RWPE2 (cell line): Measurements from ENCODE around the gene BRICD5.
A peak's percentile ranks its signal among the peaks of the same experiment; 100 is the strongest.

ENCODE experiments used
- ATAC-seq: fragments of 200-7000 bp; cut with Tn5 transposase; 3 replicates; pipeline ENCODE4 v1.9.1; 2021; ENCODE audit warnings: low read depth
- DNase-seq: peaks from one replicate; pipeline ENCODE4 v3.0.0-alpha.2; 2020; ENCODE audit warnings: low spot score
- H3K27ac ChIP-seq: fragments of 450-650 bp; 2 replicates; pipeline ENCODE4 v1.5.1; 2017; ENCODE audit warnings: mild to moderate bottlenecking; ENCODE audit not compliant: poor library complexity, severe bottlenecking
- H3K27me3 ChIP-seq: fragments of 250-450 bp; sonication (Bioruptor Pico); 2 replicates; pipeline ENCODE4 v1.5.1; 2021; ENCODE audit warnings: mild to moderate bottlenecking, moderate library complexity; ENCODE audit not compliant: insufficient read depth, poor library complexity, severe bottlenecking
- H3K36me3 ChIP-seq: fragments of 250-450 bp; sonication (Bioruptor Pico); 2 replicates; pipeline ENCODE4 v1.5.1; 2020; ENCODE audit warnings: low read depth, mild to moderate bottlenecking, moderate library complexity
- H3K4me1 ChIP-seq: fragments of 250-450 bp; sonication (Bioruptor Pico); 2 replicates; pipeline ENCODE4 v1.5.1; 2021; ENCODE audit warnings: mild to moderate bottlenecking, moderate library complexity; ENCODE audit not compliant: insufficient read depth, poor library complexity, severe bottlenecking
- H3K4me3 ChIP-seq: fragments of 250-450 bp; sonication (Bioruptor Pico); 2 replicates; pipeline ENCODE4 v1.5.1; 2021; ENCODE audit warnings: mild to moderate bottlenecking, moderate library complexity; ENCODE audit not compliant: severe bottlenecking
- H3K9me3 ChIP-seq: fragments of 250-450 bp; sonication (Bioruptor Pico); 2 replicates; pipeline ENCODE4 v1.5.1; 2021; ENCODE audit warnings: mild to moderate bottlenecking, moderate library complexity; ENCODE audit not compliant: severe bottlenecking
- TF ChIP-seq, protein P1 (sequence below): fragments of 450-650 bp; IDR thresholded peaks from one replicate; pipeline ENCODE4 v1.5.1; 2017; ENCODE audit warnings: mild to moderate bottlenecking, moderate library complexity; ENCODE audit not compliant: poor library complexity, severe bottlenecking

BRICD5 gene

DNA sequence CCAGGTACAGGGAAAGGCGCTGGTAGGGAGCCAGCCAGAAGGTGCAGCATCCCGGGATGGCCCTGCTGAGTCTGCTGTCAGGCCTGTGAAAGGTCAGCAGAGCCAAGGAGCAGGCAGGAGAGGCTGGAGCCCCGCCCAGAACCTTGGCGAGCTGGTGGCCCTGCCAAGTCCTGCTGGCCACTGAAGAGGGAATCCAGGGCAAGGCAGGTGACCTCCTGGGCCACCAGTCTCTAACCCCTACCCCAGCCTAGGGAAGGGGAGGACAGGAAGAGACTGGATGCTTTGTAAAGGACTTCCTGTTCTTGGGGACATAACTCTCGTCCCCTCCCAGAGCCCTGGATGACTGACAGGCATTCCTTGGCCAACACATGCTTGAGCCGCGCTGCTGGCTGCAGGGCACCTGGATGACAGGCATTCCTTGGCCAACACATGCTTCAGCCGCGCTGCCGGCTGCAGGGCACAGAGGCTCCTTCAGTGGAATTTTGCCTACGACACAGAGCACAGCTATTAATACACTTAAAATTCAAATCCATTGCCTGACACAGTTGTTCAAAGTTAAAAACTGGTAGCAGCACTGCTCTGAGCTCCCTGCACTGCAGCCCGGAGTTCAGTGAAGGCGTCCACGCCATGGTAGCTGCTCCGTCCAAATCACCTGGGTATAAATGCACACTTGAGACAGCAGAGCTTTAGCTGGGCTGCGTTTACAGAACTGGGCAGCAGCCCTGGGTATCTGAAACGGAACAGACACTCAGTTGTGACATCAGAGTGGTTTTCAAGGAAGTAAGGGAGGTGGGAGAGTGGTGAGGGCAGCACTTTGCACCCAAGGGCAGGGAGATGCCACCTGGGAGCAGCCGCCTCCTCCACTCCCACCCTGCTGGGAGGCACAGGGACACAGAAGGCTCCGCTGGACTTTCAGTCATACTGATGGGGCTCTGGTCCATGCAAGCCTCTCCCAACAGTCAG is 2.0 kb upstream of the BRICD5 start:
- ATAC-seq (no peak), DNase-seq (no peak)
- H3K27me3 ChIP-seq: no peaks in the 10 kb centered on the region
- peak overlapping the region; percentile 76 for H3K4me3 ChIP-seq
- peaks cover 8% of the 10 kb centered on the region for H3K4me1 ChIP-seq
- no peaks in the 10 kb centered on the region for H3K9me3 ChIP-seq
- TF ChIP-seq, protein P1, sequence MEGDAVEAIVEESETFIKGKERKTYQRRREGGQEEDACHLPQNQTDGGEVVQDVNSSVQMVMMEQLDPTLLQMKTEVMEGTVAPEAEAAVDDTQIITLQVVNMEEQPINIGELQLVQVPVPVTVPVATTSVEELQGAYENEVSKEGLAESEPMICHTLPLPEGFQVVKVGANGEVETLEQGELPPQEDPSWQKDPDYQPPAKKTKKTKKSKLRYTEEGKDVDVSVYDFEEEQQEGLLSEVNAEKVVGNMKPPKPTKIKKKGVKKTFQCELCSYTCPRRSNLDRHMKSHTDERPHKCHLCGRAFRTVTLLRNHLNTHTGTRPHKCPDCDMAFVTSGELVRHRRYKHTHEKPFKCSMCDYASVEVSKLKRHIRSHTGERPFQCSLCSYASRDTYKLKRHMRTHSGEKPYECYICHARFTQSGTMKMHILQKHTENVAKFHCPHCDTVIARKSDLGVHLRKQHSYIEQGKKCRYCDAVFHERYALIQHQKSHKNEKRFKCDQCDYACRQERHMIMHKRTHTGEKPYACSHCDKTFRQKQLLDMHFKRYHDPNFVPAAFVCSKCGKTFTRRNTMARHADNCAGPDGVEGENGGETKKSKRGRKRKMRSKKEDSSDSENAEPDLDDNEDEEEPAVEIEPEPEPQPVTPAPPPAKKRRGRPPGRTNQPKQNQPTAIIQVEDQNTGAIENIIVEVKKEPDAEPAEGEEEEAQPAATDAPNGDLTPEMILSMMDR: no peak
- H3K27ac ChIP-seq: peak overlapping the region; percentile 84
- peaks cover 35% of the 10 kb centered on the region for H3K36me3 ChIP-seq

DNA sequence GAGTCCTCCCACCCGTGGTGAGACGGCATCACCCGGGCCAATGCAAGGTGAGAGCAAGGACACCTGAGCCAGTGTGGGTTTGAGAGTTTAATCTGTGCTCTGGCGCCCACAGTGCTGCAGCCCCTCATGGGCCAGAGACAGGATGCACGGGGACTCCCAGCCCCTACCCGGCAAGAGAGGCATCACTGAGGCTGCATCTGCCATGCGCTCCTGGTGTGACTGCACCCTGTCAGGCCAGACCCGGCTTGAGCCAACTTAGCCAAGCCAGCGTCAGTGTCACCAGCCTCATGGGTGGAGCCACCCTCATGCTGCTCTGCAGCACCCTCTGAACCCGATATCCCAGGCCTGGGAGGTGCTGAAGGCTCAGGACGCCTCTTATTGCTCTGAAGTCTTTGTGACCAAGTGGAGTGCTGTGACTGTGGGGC is 1.3 kb upstream of the BRICD5 start:
- H3K27ac ChIP-seq: peak overlapping the region; percentile 84
- TF ChIP-seq, protein P1: no peak
- no peak overlapping the region for H3K4me3 ChIP-seq
- H3K4me1 ChIP-seq: peaks cover 8% of the 10 kb centered on the region
- H3K9me3 ChIP-seq: no peaks in the 10 kb centered on the region
- H3K27me3 ChIP-seq: no peaks in the 10 kb centered on the region
- H3K36me3 ChIP-seq: peaks cover 42% of the 10 kb centered on the region
- DNase-seq: peak; percentile 59
- no peak for ATAC-seq

DNA sequence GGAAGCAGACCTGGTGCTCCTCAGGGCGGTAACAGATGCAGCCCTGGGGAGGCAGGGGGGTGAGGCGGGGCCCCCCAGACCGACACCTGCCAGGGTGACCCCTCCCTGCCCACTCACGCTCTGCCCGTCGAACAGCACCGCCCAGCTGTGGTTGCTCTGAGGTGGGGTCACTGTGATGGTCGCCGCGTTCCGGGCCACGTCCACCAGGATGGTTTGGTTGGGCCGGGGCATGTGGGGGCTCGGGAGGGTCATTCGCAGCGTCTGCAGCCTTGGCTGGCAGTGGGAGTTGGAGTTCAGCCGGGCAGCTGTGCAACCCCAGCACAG is 692 bp downstream of the BRICD5 start:
- ATAC-seq: no peak
- DNase-seq: peak; percentile 63
- H3K36me3 ChIP-seq: peaks cover 44% of the 10 kb centered on the region
- H3K4me1 ChIP-seq: peaks cover 8% of the 10 kb centered on the region
- no peaks in the 10 kb centered on the region for H3K27me3 ChIP-seq
- TF ChIP-seq, protein P1: no peak
- no peak overlapping the region for H3K4me3 ChIP-seq
- no peaks in the 10 kb centered on the region for H3K9me3 ChIP-seq
- H3K27ac ChIP-seq: no peak overlapping the region

DNA sequence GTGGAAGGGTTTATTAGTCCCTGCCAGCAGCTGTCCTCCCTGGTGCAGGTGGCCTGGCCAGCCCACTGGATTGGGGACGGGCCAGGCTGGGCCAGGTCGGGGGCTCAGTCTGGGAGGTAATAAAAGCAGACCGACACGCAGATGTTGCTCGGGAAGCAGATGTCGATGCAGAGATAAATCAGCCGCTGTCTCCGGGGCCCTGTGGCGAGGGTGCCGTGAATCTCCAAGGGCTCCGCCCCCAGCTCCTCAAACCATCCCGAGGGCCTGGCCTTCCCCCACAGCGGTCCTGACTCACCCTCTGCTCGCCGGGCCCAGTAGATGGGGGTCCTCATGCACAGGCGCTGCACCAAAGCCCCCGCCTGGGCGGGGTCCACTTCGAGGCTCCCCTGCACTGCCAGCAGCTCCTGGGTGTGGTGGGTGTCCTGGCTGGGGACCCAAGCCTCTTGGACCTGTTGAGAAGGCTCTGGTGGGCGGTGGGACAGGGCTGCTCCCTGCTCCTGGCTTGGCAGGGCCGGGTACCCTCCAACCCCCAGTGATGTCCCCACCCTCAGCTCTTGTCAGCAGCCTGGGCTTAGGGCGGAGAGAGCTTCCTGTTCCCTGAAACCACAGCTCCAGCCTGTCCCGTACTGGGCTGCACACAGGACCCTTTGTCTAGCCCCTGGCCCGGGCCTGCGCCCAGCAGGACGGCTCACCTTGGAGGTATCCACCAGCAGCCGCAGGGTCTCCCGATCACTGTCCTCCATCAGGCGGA is 1.2 kb downstream of the BRICD5 start:
- ATAC-seq: no peak
- Histone ChIP-seq H3K36me3 (peaks cover 44% of the 10 kb centered on the region), H3K4me3 (no peak overlapping the region), H3K4me1 (peaks cover 8% of the 10 kb centered on the region), H3K27ac (no peak overlapping the region), H3K9me3 (no peaks in the 10 kb centered on the region), H3K27me3 (no peaks in the 10 kb centered on the region)
- peak; percentile 63 for DNase-seq
- TF ChIP-seq, protein P1: no peak
